Dermis blood vessel endothelial cell (primary cell): ENCODE measurements around the gene TMC1. TPM values are rescaled to one million over a fixed set of nuclear protein-coding genes. Genes with fewer than 3 reads are reported as not detected.

ENCODE experiments used
- DNase-seq: peaks from one replicate; pipeline ENCODE4 v3.0.0; 2010
- total RNA-seq: library from RNA; depleted of rRNA; stranded (reverse); fragments of >200 nt; gene quantifications from 2 replicates; pipeline ENCODE4 v1.2.3, GENCODE V29; 2014

The TMC1 gene
- total RNA-seq, 1 donor from 2014 or later: 3.4 TPM

DNA sequence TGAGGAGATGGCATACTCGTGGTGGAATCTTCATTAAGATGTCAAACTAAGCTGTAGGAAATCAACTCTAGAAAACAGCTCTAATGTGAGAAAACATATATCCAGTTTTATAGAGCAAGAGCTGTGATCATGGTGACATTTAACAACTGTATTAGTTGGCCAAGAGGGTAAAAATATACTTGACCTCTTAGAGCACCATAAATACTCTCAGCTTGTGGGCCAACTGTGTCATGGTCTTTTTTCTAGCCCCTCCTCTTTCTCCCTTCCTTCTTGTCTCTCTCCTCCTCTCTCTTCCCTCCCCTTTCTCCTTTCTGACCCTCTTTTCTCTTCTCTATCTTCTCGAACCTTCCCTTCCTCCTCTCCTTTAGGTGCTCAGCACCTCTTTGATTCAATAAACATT is 54.7 kb downstream of the TMC1 start:
- no peak for DNase-seq

- peak; percentile 91 for DNase-seq
Measured at GRCh38 chr9:72577212-72577753, 55.9 kb downstream of the TMC1 start.

GRCh38 chr9:72579190-72579589 is 57.8 kb downstream of the TMC1 start:
- peak; percentile 71 for DNase-seq

DNA sequence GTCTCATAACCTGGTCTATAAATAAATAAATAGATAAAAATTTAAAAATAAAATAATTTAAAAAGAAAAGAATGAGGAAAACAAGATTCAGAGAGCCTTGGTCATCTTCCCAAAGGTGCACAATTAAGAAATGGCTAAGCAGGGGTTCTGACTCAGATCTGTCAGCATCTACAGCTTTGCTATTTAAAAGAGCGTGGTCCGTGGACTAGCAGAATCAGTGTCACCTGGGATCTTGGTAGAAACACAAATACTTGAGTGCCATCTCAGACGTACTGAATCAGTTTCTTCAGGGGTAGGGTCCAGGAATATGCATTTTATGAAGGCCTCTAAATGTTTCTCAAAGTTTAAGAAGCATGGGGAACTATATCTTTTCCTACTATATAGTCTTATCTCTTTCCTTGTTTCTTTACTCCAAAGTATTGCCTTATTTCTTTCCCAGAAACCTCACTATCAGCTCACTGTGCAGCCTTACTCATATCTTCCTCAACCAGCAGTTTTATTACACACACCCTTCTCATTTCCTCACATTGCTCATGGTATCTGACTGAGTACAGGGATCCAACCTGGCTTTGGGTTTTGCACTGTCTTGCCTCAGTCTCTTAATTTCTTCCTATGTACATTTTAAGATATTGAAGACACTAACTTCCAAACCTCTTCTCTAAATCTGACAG is 58.6 kb downstream of the TMC1 start:
- peak; percentile 58 for DNase-seq

- no peak for DNase-seq
Measured at GRCh38 chr9:72581694-72582093, 60.3 kb downstream of the TMC1 start.

GRCh38 chr9:72583370-72583769 is 62.0 kb downstream of the TMC1 start:
- peak; percentile 70 for DNase-seq

GRCh38 chr9:72586388-72587130 is 65.2 kb downstream of the TMC1 start:
- peak; percentile 65 for DNase-seq

DNA sequence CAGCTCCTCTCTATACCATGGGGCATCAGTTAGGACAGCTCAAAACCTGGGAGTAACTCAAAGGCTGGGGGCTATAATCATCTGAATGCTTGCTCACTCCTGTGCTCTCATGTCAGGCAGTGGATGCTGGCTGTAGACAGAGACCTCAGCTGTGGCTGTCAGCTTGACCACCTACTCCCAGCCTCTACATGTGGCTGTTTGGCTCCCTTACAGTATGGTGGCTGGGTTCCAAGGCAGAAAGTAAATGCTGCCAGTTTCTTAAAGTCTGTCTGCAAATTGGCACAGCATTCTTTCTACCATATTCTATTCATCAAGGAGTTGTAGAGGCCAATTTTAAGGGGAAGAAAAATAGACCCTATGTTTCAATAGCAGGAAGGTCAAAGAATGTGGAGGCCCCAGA is 66.9 kb downstream of the TMC1 start:
- no peak for DNase-seq

DNA sequence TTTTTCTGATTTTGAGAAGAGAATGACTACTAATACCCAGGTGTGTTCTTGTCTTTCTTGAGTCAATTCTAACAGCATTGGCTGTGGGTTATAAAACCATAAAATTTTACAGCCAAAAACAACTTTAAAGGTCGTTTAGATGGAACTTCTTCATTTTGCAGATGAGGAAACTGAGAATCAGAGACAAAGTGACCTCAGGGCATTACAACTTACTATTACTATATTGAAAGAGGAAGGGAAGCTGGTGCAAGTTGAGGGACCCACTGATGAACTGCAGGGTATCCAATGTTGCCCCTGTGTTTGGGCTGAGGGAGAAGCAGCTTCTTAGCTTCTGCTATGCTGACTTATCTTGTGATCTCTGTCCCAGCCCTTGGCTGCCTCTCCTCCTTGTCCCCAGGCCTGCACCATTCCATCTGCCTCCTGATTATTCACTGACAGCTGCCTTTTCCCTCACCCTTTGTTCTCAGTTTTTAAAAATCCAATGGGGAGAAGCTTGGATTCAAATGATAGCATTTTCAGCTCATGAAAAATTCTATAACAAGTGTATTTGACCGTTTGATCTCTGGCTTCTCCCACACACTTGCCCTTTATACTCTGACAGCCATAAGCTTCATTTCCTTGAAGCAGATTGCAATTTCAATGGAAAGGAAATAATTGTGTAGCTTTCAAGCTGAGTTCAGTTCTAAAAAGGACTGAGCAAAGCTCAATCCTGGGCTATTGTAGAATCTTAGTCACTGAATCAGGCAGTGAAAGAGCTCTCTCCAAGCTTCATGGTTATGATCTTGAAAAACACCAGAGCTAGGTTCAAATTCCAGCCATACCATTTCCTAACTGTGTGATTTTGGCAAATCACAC is 68.5 kb downstream of the TMC1 start:
- peak; percentile 60 for DNase-seq

DNA sequence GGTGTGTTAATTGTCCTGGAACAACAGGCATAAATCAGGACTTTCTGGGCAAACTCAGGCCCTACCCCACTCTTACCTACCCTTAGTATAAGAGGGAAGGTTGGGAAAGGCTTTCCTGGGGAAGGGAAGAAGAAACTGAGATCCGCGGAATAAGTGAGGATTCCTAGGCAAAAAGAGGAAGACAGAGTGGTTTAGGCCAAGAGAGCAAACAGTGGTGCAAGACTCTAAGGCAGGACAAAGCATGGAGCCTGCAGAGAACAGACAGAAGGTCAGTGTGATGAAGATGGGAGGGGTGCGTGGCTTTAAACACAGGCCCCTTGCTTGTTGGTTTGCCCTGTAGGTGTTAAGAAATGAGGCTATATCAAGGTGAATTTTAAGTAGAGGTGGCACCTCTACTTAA is 69.4 kb downstream of the TMC1 start:
- no peak for DNase-seq

DNA sequence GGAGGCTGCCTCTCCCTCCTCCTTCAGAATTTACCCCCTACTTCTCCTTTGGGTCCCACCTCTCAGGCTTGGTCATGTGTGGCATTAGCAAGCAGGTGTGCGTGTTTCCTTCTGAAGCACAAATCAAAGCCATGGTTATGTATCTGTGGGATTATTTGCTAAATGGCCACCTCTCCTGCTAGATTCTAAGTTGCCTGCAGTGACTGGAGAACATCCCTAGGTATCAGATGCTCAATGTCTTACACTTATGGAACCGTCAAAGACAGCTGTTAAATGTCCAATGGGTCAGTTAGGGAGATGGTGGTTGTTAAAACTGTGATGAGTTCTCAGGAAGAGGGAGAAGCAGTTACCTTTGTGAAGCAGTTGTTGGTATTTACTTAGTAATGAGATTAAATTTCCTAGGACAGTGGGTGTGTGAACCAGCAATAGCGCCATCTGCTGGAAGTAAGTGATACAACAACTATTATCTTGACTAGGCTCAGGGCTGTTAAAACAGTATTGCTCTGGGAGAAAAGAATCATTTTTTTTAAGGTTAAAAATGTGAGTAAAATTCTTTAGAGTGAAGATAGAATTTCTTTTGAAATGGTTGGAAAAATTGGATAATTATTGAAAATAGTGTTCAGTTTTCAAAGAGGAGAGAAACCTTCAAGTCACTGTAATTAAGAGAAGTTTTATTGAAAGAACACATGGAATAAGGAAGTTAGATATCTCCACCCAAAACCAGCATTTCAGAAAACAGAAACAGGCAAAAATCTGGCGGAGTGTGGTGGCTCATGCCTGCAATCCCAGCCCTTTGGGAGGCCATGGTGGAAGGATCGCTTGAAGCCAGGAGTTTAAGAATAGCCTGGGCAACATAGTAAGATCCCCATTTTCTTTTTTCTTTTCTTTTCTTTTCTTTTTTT is 71.3 kb downstream of the TMC1 start:
- peak; percentile 81 for DNase-seq

GRCh38 chr9:72596451-72597180 is 75.2 kb downstream of the TMC1 start:
- DNase-seq: no peak

- DNase-seq: no peak
Measured at GRCh38 chr9:72597181-72597517, 75.7 kb downstream of the TMC1 start.

GRCh38 chr9:72597601-72598000 is 76.2 kb downstream of the TMC1 start:
- DNase-seq: no peak

DNA sequence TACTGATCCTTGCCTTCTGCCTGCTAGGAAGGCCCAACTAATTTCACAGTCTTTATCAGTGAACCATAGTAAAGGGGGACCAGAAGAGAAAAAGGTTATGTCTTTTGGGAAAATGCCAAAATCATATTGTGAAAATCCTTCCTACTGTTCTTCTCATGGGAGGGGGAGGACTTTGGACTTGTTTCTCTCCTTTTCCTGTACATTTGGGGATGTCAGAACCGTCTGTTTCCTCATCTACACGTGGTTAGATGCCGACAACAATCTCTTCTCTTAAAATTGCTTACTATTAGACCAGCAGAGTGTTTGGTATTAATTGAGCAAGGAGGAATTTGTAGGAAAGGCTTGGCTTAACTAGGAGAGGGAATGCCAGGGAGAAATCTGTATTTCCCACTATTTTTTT is 77.2 kb downstream of the TMC1 start:
- peak; percentile 60 for DNase-seq

DNA sequence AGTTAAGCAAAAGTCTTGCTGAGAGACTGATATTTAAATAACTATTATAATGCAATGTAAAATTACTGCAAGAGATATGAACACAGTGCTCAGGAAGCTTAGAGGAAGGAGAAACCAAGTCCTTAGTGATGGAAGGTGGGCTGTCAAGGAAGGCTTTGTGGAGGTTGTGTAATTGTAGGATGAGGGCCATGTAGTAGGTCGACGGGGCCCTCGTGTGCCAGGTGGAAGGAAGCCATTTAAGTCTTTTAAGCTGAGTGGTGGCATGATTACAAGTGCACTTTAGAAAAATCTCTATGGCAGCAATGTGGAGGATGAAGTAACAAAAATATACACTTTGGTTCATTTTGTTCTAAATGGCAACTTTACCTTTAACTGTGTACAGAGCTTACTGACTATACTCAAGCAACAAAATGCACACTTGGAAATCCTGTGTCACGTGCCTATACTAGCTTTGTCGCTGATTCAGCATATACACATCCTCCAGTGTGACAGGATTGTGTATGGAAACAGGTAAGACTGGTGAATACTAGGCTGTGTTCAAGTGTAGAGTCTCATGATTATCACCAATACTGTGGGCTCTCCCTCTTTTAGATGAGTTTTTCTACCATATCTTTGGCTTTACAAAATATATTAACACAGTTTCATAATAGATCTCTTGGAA is 78.6 kb downstream of the TMC1 start:
- DNase-seq: no peak

DNA sequence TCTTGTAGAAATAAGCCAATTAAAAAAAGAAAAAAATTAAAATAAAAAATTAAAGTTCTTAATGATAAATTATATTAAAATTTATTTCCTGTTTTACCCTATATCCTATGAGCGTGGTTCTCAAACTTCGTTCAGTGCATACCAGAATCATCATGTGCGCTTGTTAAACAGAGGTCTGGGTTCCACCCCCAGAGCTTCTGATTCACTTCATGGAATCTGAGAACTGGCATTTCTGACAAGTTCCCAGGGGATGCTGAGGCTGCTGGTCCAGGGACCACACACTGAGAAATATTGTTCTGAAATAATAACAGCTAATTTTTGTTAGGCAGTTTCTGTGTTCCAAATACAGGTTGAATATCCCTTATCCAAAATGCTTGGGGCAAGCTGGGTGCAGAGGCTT is 79.3 kb downstream of the TMC1 start:
- DNase-seq: no peak

- no peak for DNase-seq
Measured at GRCh38 chr9:72601615-72602014, 80.2 kb downstream of the TMC1 start.

GRCh38 chr9:72612449-72612848 is 91.0 kb downstream of the TMC1 start:
- DNase-seq: no peak

DNA sequence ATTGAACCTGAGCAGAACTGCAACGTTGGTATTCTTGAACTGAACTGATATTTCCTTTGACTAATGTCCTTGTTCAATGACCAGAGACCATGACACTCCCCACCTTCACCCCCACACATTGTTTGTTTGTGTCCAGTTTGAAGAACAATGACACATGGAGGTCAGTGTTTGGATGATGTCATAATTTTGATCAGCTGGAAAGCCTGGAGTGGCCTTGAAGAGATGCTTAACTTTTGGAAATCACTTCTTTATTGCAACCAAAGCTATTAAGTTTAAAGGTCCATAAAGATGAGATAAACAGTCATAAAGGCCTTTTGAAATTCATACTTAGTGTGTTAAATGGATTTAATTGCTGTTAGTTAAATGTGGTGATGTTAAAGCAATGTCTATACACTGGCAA is 92.7 kb downstream of the TMC1 start:
- DNase-seq: peak; percentile 9

GRCh38 chr9:72615931-72616330 is 94.5 kb downstream of the TMC1 start:
- no peak for DNase-seq
